HG03135 (cell line): ENCODE data around the gene HGS.

ENCODE experiments used
- ATAC-seq: cut with Tn5 transposase; IDR thresholded peaks from one replicate; pipeline ENCODE4 v1.9.1; 2021; ENCODE audit warnings: mild to moderate bottlenecking, moderate library complexity; ENCODE audit not compliant: unreplicated experiment

The HGS gene

DNA sequence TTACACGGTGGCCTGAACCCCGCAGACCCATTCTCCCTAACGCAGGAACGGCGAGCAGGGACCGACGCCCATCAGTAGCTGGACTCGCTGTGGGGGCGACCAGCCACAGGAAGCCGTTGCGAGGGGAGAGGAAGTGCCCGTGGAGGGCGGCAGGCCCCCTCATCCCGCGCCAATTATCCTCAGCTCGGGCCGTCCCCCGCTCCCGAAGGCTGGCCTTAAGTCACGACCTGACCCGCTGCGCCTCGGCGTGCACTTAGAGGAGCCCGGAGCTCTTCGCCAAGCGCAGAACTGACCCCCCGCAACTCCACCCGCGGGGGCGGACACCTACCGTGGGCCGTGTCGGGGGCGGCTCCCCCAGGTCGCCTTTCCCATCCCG is 615 bp upstream of the HGS start:
- ATAC-seq, result peak; percentile 5

DNA sequence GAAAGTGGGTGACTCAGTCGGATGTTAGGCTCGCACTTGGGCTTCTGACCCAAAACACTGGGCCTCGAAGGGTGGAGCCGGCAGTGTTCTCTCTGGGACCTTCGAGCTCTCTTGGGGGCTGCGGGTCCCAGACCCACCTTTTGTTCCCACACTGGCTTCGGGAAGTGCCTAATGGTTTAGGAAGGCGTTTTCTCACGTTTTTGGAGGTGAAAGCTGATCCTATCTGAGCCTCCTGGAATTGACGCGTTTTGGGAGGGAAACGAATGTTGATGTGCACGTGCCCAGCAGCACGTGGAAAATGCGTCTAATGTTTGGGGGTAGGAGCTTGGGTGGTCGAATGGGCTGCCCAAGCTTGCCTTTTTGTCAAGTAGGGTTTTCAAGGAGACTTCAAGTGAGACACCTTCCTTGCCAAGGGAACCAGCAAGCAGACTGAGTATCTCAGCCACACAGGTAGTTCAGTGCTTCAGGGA is 666 bp downstream of the HGS start:
- no peak for ATAC-seq

DNA sequence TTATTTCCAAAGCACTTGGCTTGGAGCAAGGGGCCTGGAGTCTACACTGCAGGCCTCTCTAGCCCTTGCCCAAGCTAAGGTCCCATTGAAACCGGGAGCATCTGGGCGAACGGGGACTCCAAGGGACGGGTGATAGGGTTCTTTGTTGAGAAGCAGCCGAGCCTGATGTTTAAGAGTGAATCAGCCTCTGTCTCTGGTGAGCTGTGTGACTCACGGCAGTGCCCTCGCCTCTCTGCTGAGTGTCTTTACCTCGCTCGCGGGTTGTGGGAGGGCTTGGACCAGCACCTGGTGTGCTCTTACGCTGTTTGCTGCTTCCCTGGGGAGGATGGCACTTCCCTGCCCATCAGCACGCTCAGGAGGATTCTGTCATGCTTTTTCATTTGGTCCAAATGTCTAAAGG is 1.3 kb downstream of the HGS start:
- no peak for ATAC-seq

DNA sequence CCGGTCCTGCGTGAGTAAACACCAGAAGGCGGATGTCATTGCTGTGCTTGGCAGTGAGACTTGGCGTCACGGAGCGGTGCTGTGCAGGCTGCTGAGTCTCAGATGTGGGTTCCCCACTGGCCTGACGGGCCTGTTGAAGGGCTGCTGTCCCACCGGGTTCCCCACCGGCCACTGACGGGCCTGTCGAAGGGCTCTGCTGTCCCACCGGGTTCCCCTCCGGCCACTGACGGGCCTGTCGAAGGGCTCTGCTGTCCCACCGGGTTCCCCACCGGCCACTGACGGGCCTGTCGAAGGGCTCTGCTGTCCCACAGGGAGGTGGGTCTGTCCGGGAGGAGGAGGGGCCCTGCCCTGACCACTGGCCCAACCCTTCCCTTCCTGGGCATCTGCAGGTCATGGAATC is 2.8 kb downstream of the HGS start:
- ATAC-seq, result no peak

DNA sequence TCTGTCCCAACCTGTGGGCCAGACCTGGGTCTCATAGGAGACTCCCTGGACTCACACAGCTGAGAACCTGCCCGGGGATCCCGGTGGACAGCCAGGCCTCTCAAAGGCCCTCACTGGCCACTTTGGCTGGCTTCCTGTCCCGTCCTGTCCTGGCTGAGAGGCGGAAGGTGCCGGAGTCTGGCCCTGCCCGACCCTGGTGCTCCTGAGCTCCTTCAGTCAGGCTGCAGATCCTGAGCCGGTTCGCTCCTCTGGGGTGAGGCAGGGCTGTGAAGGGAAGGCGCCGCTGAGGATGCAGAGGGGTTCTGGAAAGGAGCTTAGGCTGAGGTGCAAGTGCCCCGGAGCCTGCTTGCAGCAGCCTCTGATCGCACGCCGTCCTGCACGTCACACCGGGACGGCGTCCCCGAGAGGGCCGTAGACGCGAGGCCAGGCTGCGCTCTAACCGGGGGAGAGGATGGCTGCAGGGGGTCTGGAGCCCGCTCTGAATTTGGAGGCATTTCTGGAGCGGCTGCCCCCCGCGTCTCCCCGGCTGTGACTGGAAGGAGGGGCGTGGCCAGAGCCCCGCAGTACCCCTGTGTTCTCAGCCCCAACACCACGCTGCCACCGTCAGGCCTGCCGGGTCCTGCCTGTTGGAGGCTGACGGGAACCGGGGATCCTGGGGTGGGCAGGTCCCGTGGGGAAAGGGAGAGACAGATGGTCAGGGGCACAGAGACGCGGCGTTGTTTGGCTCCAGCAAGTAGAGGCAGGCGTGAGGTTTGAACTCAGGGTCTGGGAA is 4.1 kb downstream of the HGS start:
- ATAC-seq, result no peak

DNA sequence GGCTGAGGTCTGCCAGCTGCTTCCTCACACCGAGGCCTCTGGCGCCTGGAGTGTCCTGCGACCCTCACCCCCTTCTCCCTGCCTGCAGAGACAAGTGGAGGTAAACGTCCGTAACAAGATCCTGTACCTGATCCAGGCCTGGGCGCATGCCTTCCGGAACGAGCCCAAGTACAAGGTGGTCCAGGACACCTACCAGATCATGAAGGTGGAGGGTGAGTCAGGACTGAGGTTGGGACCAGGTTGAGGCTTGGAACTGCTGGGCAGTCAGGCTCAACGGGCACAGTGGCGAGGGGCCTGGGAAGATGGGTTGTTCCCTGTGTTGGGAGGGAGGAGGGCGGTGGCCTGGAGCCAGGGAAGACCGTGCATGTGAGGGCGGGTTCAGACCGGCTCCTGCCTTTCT is 4.8 kb downstream of the HGS start:
- no peak for ATAC-seq

DNA sequence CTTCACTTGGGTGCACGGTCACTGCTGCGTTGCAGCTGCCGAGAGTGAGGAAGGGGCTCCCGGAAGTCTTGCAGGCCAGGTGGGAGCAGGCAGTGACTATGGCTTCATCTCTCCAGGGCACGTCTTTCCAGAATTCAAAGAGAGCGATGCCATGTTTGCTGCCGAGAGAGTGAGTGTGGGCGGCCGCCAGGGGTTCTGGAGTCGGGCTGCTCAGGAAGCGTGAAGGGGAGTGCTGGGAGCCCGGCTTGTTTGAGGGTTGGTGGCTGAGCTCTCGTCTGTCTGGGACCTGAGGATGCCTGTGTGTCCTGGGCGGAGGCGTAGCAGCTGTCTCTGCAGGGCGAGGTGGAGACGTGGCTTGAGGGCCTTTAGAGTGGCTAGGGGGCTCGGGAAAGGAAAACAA is 6.3 kb downstream of the HGS start:
- no peak for ATAC-seq

DNA sequence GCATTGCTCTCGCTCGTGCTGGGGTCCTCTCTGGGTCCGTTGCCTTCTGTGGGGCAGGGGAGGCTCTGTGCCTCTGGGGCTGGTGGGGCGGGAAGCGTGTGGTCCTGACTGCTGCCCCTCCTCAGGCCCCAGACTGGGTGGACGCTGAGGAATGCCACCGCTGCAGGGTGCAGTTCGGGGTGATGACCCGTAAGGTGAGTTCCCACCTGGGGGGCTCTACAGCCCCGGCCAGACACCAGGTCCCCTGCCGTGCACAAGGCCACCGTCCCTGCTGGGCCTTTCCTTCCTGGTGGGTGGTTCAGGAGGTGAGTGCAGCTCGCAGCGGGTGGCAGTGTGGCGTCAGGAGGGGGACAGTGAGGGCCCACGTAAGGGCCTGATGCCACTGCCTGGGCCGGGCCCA is 6.7 kb downstream of the HGS start:
- ATAC-seq, result no peak

DNA sequence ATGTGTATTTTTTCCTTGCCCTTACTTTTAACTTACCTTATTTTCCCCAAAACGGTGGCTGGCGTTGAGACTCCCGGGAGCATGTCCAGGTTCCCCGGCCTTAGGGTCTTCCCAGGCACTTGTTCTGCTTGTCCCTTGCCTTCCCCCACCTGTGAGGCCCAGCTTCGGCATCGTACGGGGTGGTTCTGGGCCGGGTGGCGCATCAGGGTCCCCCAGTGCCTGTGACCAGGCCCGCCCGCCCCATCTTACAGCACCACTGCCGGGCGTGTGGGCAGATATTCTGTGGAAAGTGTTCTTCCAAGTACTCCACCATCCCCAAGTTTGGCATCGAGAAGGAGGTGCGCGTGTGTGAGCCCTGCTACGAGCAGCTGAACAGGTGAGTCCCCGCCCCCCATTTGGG is 7.4 kb downstream of the HGS start:
- ATAC-seq, result no peak

DNA sequence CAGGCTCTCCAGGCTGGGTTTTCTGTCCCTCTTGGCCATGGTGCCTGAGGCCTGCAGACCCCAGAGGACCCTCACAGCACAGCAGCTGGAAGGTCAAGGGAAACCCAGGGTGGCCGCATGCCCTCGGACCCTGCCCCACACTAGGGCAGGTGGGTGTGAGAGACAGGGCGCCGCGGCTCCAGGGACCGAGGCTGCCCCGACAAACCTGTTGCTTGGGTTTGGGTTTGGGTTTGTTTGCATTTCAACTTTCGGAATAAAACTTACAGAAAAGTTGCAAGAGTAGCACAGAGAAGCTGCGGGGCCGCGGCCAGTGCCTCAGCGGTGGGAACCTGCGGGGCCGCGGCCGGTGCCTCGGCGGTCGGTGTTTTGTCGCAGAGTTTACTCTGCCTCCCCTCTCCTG is 7.8 kb downstream of the HGS start:
- ATAC-seq, result no peak

DNA sequence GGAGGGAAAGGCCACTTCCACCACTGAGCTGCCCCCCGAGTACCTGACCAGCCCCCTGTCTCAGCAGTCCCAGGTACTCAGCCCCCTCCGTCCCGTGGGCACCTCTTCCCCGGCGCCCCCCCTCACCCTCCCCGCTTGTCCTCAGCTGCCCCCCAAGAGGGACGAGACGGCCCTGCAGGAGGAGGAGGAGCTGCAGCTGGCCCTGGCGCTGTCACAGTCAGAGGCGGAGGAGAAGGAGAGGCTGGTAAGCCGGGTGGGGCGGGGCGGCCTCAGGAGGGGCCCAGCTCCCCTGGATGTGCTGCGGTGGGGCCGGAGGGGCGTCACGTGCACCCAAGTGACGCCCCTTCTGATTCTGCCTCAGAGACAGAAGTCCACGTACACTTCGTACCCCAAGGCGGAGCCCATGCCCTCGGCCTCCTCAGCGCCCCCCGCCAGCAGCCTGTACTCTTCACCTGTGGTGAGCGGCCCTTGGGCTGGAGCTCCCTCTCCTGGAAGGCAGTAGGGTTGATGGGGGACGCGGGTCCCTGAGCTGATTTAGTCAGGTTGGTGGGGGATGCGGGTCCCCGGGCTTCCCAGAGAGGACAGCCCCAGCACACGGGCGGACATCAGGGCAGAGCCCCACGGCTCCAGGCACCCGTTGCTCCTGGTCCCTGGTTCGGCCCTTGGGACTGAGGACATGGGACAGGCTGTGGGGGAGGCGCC is 9.8 kb downstream of the HGS start:
- ATAC-seq, result no peak

DNA sequence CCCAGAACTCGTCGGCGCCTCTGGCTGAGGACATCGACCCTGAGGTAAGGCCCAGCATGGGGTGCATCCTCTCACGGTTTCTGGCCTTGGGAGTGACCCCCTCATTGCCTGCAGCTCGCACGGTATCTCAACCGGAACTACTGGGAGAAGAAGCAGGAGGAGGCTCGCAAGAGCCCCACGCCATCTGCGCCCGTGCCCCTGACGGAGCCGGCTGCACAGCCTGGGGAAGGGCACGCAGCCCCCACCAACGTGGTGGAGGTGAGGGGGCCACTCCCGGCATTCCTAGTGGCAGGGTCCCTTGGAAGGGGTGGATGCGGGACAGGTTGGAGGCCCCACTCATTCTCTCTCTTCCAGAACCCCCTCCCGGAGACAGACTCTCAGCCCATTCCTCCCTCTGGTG is 11.0 kb downstream of the HGS start:
- ATAC-seq, result no peak

DNA sequence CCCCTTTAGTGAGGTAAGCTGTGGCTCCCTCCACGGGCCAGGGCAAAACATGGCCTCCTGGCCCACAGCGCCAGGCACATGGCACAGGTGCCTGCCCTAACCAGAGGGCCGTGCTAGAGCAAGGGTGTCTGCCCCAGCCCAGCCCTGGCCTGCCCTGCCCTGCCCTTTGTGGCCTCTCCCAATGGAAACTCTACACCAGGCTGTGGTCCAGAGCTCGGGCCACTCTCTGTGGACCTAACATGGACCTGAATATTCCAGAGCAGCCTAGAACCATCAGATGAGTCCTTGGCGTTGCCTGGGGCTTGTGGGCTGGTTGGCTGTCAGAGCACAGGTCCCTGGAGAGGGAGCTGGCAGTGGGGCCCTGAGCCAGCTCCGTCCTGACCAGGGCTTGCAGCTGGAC is 11.4 kb downstream of the HGS start:
- no peak for ATAC-seq

DNA sequence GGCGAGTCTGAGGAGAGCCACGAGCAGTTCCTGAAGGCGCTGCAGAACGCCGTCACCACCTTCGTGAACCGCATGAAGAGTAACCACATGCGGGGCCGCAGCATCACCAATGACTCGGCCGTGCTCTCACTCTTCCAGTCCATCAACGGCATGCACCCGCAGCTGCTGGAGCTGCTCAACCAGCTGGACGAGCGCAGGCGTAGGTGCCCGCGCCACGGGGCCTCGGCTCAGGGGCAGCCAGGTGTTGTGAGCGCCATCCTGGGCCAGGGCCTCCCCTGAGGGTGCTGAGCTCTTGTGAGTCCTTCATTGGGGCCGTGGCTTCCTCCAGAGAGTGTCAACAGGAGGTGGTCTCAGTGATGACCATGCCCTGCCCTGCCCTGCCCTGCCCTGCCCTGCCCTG is 12.0 kb downstream of the HGS start:
- no peak for ATAC-seq

DNA sequence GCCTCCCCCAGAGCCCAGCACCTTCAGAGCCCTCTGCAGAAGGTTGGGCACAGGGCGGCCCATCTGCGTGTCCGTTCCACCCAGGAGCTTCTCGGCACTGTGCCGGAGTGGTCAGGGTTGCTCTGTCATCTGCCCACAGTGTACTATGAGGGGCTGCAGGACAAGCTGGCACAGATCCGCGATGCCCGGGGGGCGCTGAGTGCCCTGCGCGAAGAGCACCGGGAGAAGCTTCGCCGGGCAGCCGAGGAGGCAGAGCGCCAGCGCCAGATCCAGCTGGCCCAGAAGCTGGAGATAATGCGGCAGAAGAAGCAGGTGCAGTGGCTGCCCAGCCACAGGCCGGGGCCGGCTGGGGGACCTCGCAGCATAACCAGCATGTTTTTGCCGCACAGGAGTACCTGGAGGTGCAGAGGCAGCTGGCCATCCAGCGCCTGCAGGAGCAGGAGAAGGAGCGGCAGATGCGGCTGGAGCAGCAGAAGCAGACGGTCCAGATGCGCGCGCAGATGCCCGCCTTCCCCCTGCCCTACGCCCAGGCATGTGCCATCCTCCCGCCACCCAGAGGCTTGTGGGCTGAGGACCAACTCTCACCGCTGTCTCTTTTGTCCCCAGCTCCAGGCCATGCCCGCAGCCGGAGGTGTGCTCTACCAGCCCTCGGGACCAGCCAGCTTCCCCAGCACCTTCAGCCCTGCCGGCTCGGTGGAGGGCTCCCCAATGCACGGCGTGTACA is 12.6 kb downstream of the HGS start:
- ATAC-seq, result no peak

DNA sequence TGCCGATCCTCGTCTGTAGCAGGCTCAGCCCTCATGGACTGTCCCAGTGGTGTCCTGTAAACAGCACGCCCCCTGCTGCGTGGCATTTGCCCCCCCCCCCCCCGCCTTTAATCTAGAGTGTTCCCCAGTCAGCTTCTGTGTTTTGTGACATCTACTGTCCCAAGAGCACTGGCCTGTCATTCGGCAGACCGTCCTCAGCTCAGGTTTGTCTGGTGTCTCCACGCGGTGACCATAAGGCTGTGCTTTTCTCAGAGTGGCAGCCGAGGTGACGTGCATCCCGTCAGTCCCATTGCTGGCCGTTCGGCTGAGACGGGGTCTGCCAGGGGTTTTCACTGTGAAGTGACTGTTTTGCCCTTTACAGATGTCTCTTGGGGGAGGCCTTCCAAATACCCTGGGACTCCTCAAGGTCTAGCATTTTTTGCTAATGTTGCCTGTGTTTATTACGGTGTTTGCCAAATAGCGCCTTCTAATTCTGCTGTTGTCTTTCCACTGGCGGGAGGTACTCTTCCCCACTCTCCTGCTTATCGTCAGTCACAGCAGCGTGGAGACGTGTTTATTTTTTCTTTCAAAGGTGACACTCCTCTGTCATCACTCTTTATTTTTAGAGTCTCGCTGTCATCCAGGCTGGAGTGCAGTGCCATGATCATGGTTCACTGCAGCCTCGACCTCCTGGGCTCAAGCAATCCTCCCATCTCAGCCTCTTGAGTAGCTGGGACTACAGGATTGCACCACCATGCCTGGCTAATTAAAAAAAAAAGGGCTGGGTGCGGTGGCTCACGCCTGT is 13.6 kb downstream of the HGS start:
- no peak for ATAC-seq

DNA sequence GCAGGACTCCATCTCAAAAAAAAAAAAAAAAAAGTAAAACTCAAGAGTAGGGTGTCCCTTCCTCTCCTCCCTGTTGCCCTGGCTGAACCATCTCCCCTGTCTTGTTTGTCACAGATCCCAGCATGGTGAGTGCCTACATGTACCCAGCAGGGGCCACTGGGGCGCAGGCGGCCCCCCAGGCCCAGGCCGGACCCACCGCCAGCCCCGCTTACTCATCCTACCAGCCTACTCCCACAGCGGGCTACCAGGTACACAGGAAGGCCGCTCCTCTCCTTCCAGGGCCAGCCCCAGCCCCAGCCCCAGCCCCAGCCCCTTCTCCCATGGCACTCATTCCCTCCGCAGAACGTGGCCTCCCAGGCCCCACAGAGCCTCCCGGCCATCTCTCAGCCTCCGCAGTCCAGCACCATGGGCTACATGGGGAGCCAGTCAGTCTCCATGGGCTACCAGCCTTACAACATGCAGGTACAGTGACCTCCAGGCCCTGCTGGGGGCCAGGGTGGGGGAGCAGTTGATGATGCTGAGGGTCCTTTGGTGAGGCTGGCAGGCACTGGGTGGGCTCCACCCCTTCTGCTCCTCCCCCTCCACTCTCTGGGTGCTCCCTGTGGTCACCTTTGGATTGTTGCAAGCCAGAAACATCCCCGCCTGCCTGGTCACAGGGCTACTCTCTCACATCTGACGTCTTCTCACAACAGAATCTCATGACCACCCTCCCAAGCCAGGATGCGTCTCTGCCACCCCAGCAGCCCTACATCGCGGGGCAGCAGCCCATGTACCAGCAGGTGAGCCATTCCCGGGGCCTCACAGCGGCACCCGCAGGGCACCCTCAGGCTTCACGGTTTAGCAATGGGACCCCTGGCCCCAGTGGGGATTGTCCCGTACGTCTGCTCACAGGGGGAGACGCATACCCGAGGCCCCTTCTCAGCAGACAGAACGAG is 16.8 kb downstream of the HGS start:
- ATAC-seq, result no peak

DNA sequence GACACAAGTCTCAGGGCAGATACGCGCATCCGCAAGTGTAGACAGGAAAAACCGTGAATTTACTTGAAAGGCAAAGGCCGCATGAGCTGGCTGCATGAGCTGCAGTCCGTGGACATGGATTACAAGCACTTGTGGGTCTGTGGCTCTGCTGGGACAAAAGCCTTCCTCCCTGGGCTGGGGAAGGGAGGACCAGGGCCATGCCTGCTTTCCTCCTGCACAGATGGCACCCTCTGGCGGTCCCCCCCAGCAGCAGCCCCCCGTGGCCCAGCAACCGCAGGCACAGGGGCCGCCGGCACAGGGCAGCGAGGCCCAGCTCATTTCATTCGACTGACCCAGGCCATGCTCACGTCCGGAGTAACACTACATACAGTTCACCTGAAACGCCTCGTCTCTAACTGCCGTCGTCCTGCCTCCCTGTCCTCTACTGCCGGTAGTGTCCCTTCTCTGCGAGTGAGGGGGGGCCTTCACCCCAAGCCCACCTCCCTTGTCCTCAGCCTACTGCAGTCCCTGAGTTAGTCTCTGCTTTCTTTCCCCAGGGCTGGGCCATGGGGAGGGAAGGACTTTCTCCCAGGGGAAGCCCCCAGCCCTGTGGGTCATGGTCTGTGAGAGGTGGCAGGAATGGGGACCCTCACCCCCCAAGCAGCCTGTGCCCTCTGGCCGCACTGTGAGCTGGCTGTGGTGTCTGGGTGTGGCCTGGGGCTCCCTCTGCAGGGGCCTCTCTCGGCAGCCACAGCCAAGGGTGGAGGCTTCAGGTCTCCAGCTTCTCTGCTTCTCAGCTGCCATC is 17.7 kb downstream of the HGS start:
- no peak for ATAC-seq
